SK-N-SH (cell line): ENCODE results near the gene DCBLD1.

Experiments used
- ELF1 ChIP-seq: IDR thresholded peaks from 2 replicates; pipeline ENCODE4 v1.4.0; 2012
- JUND ChIP-seq: IDR thresholded peaks from 2 replicates; pipeline ENCODE4 v1.4.0; 2012
- POLR2AphosphoS5 ChIP-seq: IDR thresholded peaks from 2 replicates; pipeline ENCODE4 v1.6.1; 2012; ENCODE audit warnings: low read depth, low read length
- RFX5 ChIP-seq: IDR thresholded peaks from 2 replicates; pipeline ENCODE4 v1.6.1; 2012; ENCODE audit warnings: mild to moderate bottlenecking, improper control_type of control experiment, low read length
- TCF12 ChIP-seq: IDR thresholded peaks from 2 replicates; pipeline ENCODE4 v1.4.0; 2012
- TF ChIP-seq, protein P1 (sequence below): fragments of 200-600 bp; sonication (generic); IDR thresholded peaks from 2 replicates; pipeline ENCODE4 v1.6.1; 2017; ENCODE audit warnings: antibody characterized with exemption, mild to moderate bottlenecking, moderate library complexity
- TF ChIP-seq, protein P2 (sequence below): fragments of 150-350 bp; IDR thresholded peaks from 2 replicates; pipeline ENCODE4 v1.6.1; 2017; ENCODE audit warnings: antibody characterized with exemption, low read length, low read depth, borderline replicate concordance
- TF ChIP-seq, protein P3 (sequence below): IDR thresholded peaks from 2 replicates; pipeline ENCODE4 v1.4.0; 2012; ENCODE audit warnings: low read depth

DNA sequence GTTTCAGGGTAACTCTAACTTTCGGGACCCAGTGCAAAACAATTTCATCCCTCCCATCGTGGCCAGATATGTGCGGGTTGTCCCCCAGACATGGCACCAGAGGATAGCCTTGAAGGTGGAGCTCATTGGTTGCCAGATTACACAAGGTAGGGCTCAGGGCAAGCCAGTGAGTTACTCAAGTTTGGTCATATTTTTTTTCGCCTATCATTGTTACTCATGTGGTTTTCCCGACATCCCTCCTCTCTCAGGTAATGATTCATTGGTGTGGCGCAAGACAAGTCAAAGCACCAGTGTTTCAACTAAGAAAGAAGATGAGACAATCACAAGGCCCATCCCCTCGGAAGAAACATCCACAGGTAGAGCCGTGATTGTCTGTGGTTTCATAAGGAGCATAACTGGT lies 58.2 kb downstream of the DCBLD1 start:
- TF ChIP-seq, protein P1, sequence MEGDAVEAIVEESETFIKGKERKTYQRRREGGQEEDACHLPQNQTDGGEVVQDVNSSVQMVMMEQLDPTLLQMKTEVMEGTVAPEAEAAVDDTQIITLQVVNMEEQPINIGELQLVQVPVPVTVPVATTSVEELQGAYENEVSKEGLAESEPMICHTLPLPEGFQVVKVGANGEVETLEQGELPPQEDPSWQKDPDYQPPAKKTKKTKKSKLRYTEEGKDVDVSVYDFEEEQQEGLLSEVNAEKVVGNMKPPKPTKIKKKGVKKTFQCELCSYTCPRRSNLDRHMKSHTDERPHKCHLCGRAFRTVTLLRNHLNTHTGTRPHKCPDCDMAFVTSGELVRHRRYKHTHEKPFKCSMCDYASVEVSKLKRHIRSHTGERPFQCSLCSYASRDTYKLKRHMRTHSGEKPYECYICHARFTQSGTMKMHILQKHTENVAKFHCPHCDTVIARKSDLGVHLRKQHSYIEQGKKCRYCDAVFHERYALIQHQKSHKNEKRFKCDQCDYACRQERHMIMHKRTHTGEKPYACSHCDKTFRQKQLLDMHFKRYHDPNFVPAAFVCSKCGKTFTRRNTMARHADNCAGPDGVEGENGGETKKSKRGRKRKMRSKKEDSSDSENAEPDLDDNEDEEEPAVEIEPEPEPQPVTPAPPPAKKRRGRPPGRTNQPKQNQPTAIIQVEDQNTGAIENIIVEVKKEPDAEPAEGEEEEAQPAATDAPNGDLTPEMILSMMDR: no peak
- TF ChIP-seq, protein P2, sequence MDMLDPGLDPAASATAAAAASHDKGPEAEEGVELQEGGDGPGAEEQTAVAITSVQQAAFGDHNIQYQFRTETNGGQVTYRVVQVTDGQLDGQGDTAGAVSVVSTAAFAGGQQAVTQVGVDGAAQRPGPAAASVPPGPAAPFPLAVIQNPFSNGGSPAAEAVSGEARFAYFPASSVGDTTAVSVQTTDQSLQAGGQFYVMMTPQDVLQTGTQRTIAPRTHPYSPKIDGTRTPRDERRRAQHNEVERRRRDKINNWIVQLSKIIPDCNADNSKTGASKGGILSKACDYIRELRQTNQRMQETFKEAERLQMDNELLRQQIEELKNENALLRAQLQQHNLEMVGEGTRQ: no peak
- TF ChIP-seq, protein P3, sequence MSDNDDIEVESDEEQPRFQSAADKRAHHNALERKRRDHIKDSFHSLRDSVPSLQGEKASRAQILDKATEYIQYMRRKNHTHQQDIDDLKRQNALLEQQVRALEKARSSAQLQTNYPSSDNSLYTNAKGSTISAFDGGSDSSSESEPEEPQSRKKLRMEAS: no peak
- TF ChIP-seq POLR2AphosphoS5: no peak
- no peak for TF ChIP-seq JUND
- no peak for TF ChIP-seq RFX5
- TF ChIP-seq ELF1: no peak
- TF ChIP-seq TCF12: no peak
